Measurements from ENCODE around the gene CHAC1.

Gene CHAC1

GRCh38 chr15:40937762-40938535, 15.3 kb upstream of the CHAC1 start:
- peak; percentile 92 for DNase-seq (ENCODE audit: low read depth)
- H3K4me3 ChIP-seq (ENCODE audit: low read depth, low read length): no peak overlapping the region
- TF ChIP-seq CTCF (IDR thresholded peaks at IDR 0.05; ENCODE audit: control insufficient read depth, extremely low read depth, insufficient read depth): peak; percentile 89

GRCh38 chr15:40938536-40938870, 14.8 kb upstream of the CHAC1 start:
- no peak for TF ChIP-seq CTCF (IDR thresholded peaks at IDR 0.05; ENCODE audit: control insufficient read depth, extremely low read depth, insufficient read depth)
- no peak for DNase-seq (ENCODE audit: low read depth)
- no peak overlapping the region for H3K4me3 ChIP-seq (ENCODE audit: low read depth, low read length)

- no peak for DNase-seq (ENCODE audit: low read depth)
- TF ChIP-seq CTCF (IDR thresholded peaks at IDR 0.05; ENCODE audit: control insufficient read depth, extremely low read depth, insufficient read depth): no peak
- no peak overlapping the region for H3K4me3 ChIP-seq (ENCODE audit: low read depth, low read length)
Observed at GRCh38 chr15:40940296-40940801, 12.9 kb upstream of the CHAC1 start.

- no peak overlapping the region for H3K4me3 ChIP-seq (ENCODE audit: low read depth, low read length)
- no peak for TF ChIP-seq CTCF (IDR thresholded peaks at IDR 0.05; ENCODE audit: control insufficient read depth, extremely low read depth, insufficient read depth)
- no peak for DNase-seq (ENCODE audit: low read depth)
Observed at GRCh38 chr15:40941068-40941527, 12.2 kb upstream of the CHAC1 start.

- peak overlapping the region; percentile 38 for H3K4me3 ChIP-seq (ENCODE audit: low read depth, low read length)
- peak; percentile 76 for TF ChIP-seq CTCF (IDR thresholded peaks at IDR 0.05; ENCODE audit: control insufficient read depth, extremely low read depth, insufficient read depth)
- no peak for DNase-seq (ENCODE audit: low read depth)
Observed at GRCh38 chr15:40941528-40942336, 11.5 kb upstream of the CHAC1 start.

GRCh38 chr15:40942337-40942854, 10.9 kb upstream of the CHAC1 start:
- no peak for DNase-seq (ENCODE audit: low read depth)
- peak overlapping the region; percentile 38 for H3K4me3 ChIP-seq (ENCODE audit: low read depth, low read length)
- TF ChIP-seq CTCF (IDR thresholded peaks at IDR 0.05; ENCODE audit: control insufficient read depth, extremely low read depth, insufficient read depth): no peak
